HG02571 (cell line): Measurements from ENCODE around the gene TOP1.

Source experiments
- ATAC-seq: cut with Tn5 transposase; IDR thresholded peaks from one replicate; pipeline ENCODE4 v1.9.1; 2021; ENCODE audit warnings: mild to moderate bottlenecking, moderate library complexity; ENCODE audit not compliant: unreplicated experiment

TOP1 gene

GRCh38 chr20:41028359-41029149, at the start of gene TOP1:
Gene TOP1 (plus strand): TSS chr20:41028822. CDS start chr20:41029068, 246 bp downstream.
- ATAC-seq, result peak; percentile 94

GRCh38 chr20:40979247-40979646, 49.4 kb upstream of the TOP1 start:
- no peak for ATAC-seq

DNA sequence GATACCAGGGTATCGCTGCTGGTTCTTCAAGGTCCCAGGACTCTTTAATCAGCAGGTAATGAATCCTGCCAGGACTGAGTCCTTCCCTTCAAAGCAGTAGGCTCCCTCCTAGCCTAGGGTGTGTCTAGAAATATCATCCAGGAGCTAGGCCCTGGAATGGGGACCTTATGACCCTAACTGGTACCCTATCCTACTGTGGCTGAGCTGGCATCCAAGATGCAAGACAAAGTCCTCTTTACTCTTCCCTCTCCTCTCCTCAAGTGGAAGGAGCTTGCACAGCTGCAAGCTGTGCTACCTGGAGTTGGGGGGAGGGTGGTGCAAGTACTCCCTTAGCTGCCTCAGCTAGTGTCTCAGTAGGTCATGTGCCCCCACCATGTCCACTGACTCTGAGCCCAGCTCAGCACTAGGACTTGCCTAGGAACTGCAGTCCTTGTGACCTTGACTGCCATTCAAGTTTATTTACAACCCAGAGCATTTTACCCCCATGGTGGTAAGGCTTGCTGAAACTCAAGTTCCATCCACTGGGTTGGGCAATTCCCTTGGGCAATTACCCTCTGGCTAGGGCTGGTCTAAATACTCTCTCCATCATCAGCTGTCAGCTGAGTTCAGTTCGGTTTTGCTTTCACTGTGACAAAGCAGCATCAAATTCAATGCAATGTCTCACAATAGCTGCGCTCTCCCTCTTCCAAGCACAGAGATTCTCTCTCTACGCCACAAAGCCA, 48.4 kb upstream of the TOP1 start:
- ATAC-seq, result peak; percentile 72

DNA sequence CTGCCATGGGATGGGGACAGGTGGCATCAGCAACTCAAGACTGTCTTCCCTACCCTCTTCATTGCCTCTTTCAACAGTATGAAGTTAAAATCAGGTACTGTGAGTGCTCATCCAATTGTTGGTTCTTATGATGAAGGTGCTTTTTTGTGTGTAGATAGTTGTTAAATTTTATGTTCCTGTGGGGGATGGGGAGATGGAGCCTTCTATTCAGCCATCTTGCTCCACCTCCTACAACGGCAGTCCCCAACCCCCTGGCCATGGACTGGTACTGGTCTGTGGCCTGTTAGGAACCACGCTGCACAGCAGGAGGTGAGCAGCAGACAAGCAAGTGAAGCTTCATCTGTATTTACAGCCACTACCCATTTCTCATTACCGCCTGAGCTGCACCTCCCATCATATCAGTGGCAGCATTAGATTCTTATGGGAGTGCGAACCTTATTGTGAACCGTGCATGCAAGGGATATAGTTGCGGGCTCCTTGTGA, 47.8 kb upstream of the TOP1 start:
- no peak for ATAC-seq

- no peak for ATAC-seq
Observed at GRCh38 chr20:40982415-40983145, 46.0 kb upstream of the TOP1 start.

DNA sequence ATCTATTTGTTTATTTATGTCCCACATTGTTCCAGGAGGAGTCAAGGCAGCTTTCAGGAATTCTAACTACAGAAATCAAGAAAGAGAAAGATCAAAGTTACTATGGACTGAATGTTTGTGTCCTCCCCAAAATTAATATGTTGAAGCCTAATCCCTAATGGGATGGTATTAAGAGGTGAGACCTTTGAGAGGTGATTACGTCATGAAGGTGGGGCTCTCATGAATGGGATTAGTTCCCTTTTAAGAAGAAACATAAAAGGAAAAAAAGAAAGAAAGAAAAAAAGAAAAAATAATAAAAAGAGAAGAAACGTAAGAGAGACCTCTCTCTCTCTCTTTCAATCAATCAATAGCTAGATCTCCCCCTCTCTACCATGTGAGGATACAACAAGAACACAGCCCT, 44.7 kb upstream of the TOP1 start:
- no peak for ATAC-seq

DNA sequence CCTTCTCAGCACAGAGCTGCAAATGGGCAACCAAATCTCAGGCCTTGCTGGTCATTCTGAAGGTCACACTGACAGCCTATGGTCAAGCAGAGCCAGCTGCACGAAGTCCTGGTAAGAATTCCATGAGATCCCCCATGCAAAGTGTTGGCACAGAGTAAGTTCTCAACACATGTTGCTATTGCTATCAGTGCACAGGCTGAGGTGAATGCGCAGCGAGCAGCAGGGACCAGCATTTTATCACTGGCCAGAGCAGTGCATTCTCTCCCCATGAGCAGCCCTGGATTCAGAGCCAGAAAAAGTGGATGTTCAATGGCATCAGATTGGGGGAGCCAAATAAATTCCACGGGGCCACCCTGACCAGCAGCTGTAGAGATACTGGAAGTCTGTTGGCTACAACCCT, 44.1 kb upstream of the TOP1 start:
- no peak for ATAC-seq

GRCh38 chr20:40986774-40987173, 41.8 kb upstream of the TOP1 start:
- ATAC-seq, result no peak

- ATAC-seq, result peak; percentile 46
Observed at GRCh38 chr20:40990542-40991120, 38.0 kb upstream of the TOP1 start.

- ATAC-seq, result peak; percentile 94
Observed at GRCh38 chr20:40991181-40991889, 37.3 kb upstream of the TOP1 start.

- ATAC-seq, result no peak
Observed at GRCh38 chr20:40992349-40993113, 36.1 kb upstream of the TOP1 start.

DNA sequence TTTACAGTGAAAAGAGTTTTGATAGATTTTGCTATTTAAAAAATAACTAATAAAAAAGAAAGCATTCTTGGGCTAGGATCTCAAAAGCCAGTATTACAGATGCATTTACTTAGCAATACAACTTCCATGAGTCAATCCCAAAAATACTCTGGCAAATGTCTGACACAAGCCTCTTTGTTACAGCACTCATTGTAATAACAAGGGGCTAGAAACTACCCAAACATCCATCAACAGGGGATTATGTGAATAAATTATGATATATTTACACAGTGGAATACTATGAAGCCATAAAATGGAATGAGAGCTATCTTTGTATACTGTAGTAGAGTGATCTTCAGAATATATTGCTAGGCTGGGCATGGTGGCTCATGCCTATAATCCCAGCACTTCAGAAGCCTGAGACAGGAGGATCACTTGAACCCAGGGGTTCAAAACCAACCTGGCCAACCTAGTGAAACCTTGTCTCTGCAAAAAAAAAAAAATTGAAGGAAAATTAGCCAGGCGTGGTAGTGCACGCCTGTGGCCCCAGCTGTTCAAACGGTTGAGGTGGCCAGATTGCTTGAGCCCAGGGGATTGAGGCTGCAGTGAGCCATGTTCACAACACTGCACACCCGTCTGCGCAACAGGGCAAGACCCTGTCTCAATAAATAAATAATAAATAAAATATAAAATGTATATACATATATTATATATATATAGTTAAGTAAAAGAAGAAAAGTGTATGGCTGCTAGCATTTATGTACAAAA, 34.7 kb upstream of the TOP1 start:
- no peak for ATAC-seq

DNA sequence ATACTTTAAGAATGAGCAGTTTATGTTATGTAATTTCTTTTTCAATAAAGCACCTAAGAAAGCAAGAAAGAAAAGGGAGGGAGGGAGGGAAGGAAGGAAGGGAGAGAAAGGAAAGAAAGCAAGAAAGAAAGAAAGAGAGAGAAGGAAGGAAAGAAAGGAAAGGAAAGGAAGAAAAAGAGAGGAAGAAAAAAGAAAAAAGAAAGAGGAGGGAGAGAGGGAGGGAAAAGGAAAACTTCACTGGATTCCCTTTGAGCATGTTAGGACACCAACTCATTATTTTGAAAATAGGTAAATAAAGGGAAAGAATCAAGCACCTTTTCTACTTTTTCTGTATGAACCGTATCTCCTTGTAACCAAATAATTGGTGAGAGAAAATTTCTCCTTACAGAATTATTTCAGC, 32.3 kb upstream of the TOP1 start:
- no peak for ATAC-seq

GRCh38 chr20:40997116-40997515, 31.5 kb upstream of the TOP1 start:
- no peak for ATAC-seq

GRCh38 chr20:40999841-41000240, 28.8 kb upstream of the TOP1 start:
- ATAC-seq, result no peak

DNA sequence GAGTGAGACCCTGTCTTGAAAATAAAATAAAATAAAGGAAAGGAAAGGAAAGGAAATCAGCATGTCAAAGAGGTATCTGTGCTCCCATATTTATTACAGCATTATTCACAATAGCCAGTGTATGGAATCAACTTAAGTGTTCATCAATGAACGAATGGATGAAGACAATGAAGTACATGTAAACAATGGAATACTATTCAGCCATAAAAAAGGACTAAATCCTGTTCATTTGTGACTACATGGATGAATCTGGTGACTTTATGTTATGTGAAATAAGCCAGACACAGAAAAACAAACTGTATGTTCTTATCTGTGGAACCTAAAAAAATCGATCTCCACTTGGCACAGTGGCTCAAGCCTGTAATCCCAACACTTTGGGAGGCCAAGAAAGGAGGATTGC, 28.0 kb upstream of the TOP1 start:
- no peak for ATAC-seq

DNA sequence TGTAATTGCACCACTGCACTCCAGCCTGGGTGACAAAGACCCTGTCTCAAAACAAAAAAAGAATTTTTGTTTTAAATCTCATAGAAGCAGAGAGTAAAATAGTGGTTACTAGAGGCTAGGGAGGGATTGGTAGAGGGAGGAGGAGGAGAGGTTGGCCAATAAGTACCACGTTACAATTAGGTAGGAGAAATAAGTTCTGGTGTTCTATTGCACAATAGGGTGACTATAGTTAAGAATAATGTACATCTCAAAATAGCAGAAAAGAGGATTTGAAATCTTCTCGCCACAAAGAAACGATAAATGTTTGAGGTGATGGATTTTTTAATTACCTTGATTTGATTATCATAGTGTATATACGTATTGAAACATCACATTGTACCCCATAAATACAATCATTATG, 27.1 kb upstream of the TOP1 start:
- no peak for ATAC-seq

DNA sequence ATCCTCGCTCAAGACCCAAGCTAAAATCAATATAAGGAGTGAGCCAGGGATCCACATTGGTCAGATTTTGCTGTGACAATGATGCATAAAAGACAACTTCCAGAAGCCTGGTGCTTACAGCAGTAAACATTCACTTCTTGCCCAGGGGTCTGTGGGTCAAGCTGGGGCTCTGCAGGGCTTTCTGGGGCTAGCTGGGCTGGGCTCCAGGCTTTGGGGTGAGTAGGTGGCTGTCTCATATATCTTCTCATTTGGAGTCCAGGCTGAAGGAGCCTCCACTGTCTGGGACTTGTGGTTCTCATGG, 25.8 kb upstream of the TOP1 start:
- no peak for ATAC-seq
